HG02610 (cell line): Measurements from ENCODE around the gene DIP2A.

Source experiments
- ATAC-seq: cut with Tn5 transposase; IDR thresholded peaks from one replicate; pipeline ENCODE4 v1.9.1; 2021; ENCODE audit warnings: mild to moderate bottlenecking, moderate library complexity; ENCODE audit not compliant: unreplicated experiment

DIP2A gene

DNA sequence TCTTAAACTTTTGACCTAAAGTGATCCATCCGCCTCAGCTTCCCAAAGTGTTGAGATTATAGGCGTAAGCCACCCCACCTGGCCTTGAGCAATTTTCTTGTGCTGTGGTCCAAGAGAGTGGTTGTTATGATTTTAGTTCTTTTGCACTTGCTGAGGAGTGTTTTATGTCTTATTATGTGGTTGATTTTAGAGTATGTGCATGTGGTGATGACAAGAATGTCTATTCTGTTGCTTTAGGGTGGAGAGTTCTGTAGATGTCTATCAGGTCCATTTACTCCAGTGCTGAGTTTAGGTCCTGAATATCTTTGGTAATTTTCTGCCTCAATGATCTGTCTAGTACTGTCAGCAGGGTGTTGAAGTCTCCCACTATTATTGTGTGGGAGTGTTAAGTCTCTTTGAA, 157.4 kb downstream of the DIP2A start:
- no peak for ATAC-seq

DNA sequence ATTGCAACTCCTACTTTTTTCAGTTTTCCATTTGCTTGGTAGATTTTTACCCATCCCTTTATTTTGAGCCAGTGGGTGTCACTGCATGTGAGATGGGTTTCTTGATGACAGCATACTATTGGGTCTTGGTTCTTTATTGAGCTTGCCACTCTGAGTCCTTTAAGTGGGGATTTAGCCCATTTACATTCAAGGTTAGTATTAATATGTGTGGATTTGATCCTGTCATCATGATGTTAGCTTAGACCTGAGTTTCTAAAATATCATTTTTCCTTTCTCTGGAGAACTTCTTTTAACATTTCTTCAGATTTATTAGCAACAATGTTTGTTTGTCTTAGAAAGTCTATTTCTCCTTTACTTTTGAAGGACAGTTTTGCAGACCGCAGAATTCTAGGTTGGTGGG, 158.0 kb downstream of the DIP2A start:
- no peak for ATAC-seq

DNA sequence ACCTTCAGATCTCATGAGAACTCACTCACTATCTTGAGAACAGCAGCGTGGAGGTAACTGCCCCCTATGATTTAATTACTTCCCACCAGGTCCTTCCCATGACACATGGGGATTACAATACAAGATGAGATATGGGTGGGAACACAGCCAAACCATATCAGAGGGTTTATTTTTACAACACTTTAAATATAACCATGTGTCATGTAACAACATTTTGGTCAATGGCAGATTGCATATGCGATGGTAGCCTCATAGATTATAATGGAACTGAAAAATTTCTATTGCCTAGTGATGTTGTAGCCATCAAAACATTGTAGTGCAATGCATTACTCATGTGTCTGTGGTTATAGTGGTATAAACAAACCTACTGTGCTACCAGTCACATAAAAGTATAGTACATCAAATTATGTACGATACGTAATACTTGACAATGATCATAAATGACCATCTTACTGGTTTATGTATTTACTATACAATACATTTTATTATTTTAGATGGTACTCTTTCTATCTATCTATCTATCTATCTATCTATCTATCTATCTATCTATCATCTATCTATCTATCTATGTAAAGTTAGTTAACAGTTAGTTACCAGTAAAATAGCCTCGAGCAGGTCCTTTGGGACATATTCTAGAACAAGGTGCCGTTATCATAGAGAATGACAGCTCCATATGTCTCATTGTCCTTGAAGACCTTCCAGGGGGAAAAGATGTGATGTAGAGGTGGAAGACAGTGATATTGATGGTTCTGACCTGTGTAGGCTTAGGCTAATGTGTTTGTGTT, 158.8 kb downstream of the DIP2A start:
- no peak for ATAC-seq

DNA sequence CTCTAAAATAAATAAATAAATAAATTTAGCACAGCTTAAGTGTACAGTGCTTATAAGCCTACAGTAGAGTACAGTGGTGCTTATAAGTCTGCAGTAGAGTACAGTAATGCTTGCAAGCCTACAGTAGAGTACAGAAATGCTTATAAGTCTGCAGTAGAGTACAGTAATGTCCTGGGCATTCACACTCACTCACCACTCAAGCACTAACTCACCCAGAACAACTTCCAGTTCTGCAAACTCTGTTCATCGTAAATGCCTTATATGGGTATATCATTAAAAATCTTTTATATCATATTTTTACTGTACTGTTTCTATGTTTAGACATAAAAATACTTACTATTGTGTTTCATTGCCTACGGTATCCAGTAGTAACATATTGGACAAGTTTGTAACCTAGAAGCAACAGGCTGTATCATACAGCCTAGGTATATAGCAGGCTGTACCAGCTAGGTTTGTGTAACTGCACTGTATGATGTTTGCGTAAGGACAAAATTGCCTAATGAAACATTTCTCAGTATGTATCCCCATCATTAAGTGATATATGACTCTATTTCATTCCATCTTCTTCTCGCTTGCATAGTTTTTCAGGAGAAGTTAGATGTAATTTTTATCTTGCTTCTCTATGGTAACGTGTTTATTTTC, 160.2 kb downstream of the DIP2A start:
- ATAC-seq, result no peak
